ENCODE results near the gene NLK. TPM values are rescaled to one million over a fixed set of nuclear protein-coding genes. Genes with fewer than 3 reads are reported as not detected.

Gene NLK
- total and polyA plus RNA-seq, 2 donors (not counting 1 experiment from before 2014, with no cell fraction given): 14.4 to 16.1 TPM

DNA sequence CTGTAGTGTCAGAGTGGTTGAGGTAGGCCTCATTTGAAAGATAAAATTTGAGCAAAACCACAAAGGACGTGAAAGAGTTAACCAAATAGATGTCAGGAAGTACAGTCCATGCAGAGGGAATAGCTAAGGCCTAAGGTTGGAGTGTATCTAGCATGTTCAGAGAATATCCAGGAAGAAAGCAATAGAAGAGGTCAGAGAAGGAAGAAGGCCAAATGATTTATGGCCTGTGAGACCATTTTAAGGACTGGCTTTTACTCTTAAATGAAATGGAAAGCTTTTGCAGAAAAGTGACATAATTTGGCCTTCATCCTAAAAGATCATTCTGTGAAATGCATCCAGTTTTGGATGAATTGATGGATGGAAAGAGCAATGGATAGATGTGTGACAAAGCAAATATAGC lies 116.5 kb downstream of the NLK start:
- Histone ChIP-seq H3K9ac (ENCODE audit: insufficient read depth, low read length) (no peak overlapping the region), H3K27me3 (ENCODE audit: control insufficient read depth, insufficient read depth, low read length) (no peaks in the 10 kb centered on the region), H3K79me2 (ENCODE audit: control insufficient read depth, insufficient read depth, low read length) (no peaks in the 10 kb centered on the region), H3K4me3 (replicated peaks in 1 of 4; ENCODE audit: control extremely low read depth in 1 of 4, insufficient read depth in 1 of 4, low read depth in 3 of 4, low read length in 4 of 4) (no peak overlapping the region), H2AFZ (ENCODE audit: low read length) (no peak overlapping the region), H4K20me1 (ENCODE audit: control insufficient read depth, extremely low read depth, insufficient read depth, low read length) (no peaks in the 10 kb centered on the region), H3K4me2 (ENCODE audit: extremely low read depth, insufficient read depth, low read length) (no peak overlapping the region), H3K27ac (ENCODE audit: insufficient read depth, low read length) (no peak overlapping the region), H3K4me1 (ENCODE audit: control insufficient read depth, extremely low read depth, insufficient read depth, low read length) (no peaks in the 10 kb centered on the region), H3K36me3 (ENCODE audit: control insufficient read depth, insufficient read depth, low read length) (no peaks in the 10 kb centered on the region), H3K9me3 (ENCODE audit: control insufficient read depth, insufficient read depth, low read depth, low read length) (no peaks in the 10 kb centered on the region)
- DNase-seq (ENCODE audit: low read depth in 2 of 2): no peak
- no peak for TF ChIP-seq EZH2 (IDR thresholded peaks at IDR 0.05; ENCODE audit: low read length, missing control alignments)
- no peak for TF ChIP-seq CTCF (conservative IDR thresholded peaks at IDR 0.05 in 1 of 2, IDR thresholded peaks at IDR 0.05 in 1 of 2; ENCODE audit: low read depth in 1 of 2, low read length in 2 of 2)

DNA sequence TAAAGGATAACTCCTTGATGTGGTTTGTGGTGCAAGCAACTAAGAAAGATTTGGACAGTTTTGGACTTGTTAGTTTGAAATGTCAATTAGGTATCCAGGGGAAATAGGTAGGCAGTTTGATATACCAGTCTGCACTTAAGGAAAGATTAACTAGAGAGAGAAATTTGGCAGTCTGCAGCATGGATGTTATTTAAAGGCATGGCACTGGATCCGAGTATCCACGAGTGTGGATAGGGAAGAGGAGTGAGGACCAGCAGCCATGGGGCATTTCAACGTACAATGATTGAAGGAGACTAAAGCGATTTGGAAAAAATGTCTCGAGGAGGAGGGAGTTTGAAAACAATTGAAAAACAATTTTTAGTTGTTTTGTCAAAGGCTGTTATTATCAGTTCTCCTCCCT lies 117.4 kb downstream of the NLK start:
- no peaks in the 10 kb centered on the region for H3K4me1 ChIP-seq (ENCODE audit: control insufficient read depth, extremely low read depth, insufficient read depth, low read length)
- no peak overlapping the region for H3K4me3 ChIP-seq (replicated peaks in 1 of 4; ENCODE audit: control extremely low read depth in 1 of 4, insufficient read depth in 1 of 4, low read depth in 3 of 4, low read length in 4 of 4)
- no peaks in the 10 kb centered on the region for H3K9me3 ChIP-seq (ENCODE audit: control insufficient read depth, insufficient read depth, low read depth, low read length)
- no peak overlapping the region for H3K27ac ChIP-seq (ENCODE audit: insufficient read depth, low read length)
- no peak for DNase-seq (ENCODE audit: low read depth in 2 of 2)
- H3K36me3 ChIP-seq (ENCODE audit: control insufficient read depth, insufficient read depth, low read length): no peaks in the 10 kb centered on the region
- H3K79me2 ChIP-seq (ENCODE audit: control insufficient read depth, insufficient read depth, low read length): no peaks in the 10 kb centered on the region
- H3K4me2 ChIP-seq (ENCODE audit: extremely low read depth, insufficient read depth, low read length): no peak overlapping the region
- H3K9ac ChIP-seq (ENCODE audit: insufficient read depth, low read length): no peak overlapping the region
- H2AFZ ChIP-seq (ENCODE audit: low read length): no peak overlapping the region
- H3K27me3 ChIP-seq (ENCODE audit: control insufficient read depth, insufficient read depth, low read length): no peaks in the 10 kb centered on the region
- no peaks in the 10 kb centered on the region for H4K20me1 ChIP-seq (ENCODE audit: control insufficient read depth, extremely low read depth, insufficient read depth, low read length)
- TF ChIP-seq CTCF (conservative IDR thresholded peaks at IDR 0.05 in 1 of 2, IDR thresholded peaks at IDR 0.05 in 1 of 2; ENCODE audit: low read depth in 1 of 2, low read length in 2 of 2): no peak
- no peak for TF ChIP-seq EZH2 (IDR thresholded peaks at IDR 0.05; ENCODE audit: low read length, missing control alignments)

DNA sequence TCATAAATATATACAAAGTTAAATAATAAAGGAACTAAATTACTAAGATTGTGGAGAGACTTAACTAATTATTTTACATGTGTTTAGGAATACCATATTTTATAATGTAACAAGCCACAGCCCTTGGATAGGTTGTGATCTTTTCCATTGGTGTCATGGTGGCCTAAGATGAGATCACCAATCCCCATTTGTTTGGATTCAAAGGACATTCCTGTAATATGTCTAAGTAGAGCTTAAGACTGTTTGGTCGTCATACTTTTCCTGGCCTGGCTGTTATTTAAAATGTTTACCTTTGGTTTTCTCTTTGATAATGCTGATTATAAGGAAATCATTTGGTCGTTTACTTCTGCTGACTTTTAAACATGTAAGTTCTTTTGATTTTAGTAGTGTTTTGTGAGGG lies 118.1 kb downstream of the NLK start:
- no peak for DNase-seq (ENCODE audit: low read depth in 2 of 2)
- no peak overlapping the region for H3K4me3 ChIP-seq (replicated peaks in 1 of 4; ENCODE audit: control extremely low read depth in 1 of 4, insufficient read depth in 1 of 4, low read depth in 3 of 4, low read length in 4 of 4)
- no peaks in the 10 kb centered on the region for H3K36me3 ChIP-seq (ENCODE audit: control insufficient read depth, insufficient read depth, low read length)
- no peaks in the 10 kb centered on the region for H4K20me1 ChIP-seq (ENCODE audit: control insufficient read depth, extremely low read depth, insufficient read depth, low read length)
- H3K27me3 ChIP-seq (ENCODE audit: control insufficient read depth, insufficient read depth, low read length): no peaks in the 10 kb centered on the region
- TF ChIP-seq CTCF (conservative IDR thresholded peaks at IDR 0.05 in 1 of 2, IDR thresholded peaks at IDR 0.05 in 1 of 2; ENCODE audit: low read depth in 1 of 2, low read length in 2 of 2) (no peak), EZH2 (IDR thresholded peaks at IDR 0.05; ENCODE audit: low read length, missing control alignments) (no peak)
- no peaks in the 10 kb centered on the region for H3K4me1 ChIP-seq (ENCODE audit: control insufficient read depth, extremely low read depth, insufficient read depth, low read length)
- H2AFZ ChIP-seq (ENCODE audit: low read length): no peak overlapping the region
- H3K9ac ChIP-seq (ENCODE audit: insufficient read depth, low read length): no peak overlapping the region
- no peaks in the 10 kb centered on the region for H3K9me3 ChIP-seq (ENCODE audit: control insufficient read depth, insufficient read depth, low read depth, low read length)
- H3K4me2 ChIP-seq (ENCODE audit: extremely low read depth, insufficient read depth, low read length): no peak overlapping the region
- no peaks in the 10 kb centered on the region for H3K79me2 ChIP-seq (ENCODE audit: control insufficient read depth, insufficient read depth, low read length)
- no peak overlapping the region for H3K27ac ChIP-seq (ENCODE audit: insufficient read depth, low read length)

Measured in fibroblast of lung (primary cell).